GM12872 (cell line): Measurements from ENCODE around the gene FRMD3.

ENCODE experiments used
- TF ChIP-seq, protein P1 (sequence below): IDR thresholded peaks from 3 replicates; pipeline ENCODE4 v1.5.1; 2011; ENCODE audit warnings: low read depth, mild to moderate bottlenecking, low read length, moderate library complexity; ENCODE audit not compliant: insufficient read depth

The FRMD3 gene

GRCh38 chr9:83396342-83396741, 141.9 kb downstream of the FRMD3 start:
- TF ChIP-seq, protein P1, sequence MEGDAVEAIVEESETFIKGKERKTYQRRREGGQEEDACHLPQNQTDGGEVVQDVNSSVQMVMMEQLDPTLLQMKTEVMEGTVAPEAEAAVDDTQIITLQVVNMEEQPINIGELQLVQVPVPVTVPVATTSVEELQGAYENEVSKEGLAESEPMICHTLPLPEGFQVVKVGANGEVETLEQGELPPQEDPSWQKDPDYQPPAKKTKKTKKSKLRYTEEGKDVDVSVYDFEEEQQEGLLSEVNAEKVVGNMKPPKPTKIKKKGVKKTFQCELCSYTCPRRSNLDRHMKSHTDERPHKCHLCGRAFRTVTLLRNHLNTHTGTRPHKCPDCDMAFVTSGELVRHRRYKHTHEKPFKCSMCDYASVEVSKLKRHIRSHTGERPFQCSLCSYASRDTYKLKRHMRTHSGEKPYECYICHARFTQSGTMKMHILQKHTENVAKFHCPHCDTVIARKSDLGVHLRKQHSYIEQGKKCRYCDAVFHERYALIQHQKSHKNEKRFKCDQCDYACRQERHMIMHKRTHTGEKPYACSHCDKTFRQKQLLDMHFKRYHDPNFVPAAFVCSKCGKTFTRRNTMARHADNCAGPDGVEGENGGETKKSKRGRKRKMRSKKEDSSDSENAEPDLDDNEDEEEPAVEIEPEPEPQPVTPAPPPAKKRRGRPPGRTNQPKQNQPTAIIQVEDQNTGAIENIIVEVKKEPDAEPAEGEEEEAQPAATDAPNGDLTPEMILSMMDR: no peak

GRCh38 chr9:83392228-83392627, 146.0 kb downstream of the FRMD3 start:
- TF ChIP-seq, protein P1: no peak

GRCh38 chr9:83388346-83388745, 149.9 kb downstream of the FRMD3 start:
- TF ChIP-seq, protein P1: no peak

- TF ChIP-seq, protein P1: no peak
Measured at GRCh38 chr9:83387401-83388185, 150.6 kb downstream of the FRMD3 start.

DNA sequence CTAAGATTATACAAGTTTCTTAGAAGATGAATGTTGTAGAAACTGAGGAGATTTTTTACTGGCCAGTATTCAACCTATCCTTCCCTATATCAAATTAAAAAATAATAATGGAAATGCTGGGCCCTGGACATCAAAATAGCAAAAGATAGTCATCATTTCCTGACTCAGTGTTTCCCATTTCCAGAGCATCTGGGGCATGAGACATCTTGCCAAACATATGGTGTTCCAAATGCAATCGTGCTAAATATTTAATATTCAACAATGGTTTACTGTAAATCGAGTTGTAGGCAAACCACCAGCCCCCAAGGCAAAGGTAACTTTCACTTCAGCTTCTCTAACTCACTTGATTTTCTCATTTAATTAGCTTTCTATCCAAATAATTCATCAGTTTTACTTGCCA, 152.9 kb downstream of the FRMD3 start:
- TF ChIP-seq, protein P1: no peak

DNA sequence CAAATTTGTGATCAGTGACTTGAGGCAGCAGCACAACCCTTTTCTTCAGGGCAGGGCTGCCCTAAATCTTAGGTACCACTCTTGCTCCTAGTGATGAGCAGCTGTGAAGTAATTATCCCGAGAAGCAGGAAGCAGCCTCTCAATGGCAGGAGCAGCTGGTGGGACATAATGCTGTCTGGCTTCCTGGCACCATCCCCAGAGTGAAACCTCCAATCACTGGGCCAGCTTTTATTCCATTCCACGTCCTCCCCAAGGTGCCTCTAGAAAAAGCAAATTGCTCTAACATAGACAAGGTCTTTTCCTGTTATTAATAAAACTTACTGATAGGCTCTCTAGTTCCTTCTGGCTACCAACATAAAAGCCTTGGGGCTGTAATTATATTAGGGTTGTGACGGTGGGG, 154.0 kb downstream of the FRMD3 start:
- TF ChIP-seq, protein P1: no peak

DNA sequence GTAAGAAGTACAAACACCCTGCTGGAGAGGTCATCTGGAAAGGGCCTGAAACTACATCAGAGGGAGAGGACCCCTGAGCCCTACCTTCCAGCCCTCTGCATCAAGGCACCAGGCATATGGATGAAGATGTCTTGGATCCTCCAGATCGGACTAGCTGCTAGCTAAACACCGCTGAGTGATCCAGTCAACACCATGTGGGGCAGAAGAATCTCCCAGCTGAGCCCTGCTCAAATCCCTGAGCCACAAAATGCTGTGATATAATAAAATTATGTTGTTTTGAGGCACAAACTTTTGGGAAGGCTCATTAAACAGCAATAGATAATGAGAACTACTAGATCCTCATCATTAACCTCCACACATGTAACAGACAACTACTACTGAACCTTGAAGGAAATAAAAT, 155.2 kb downstream of the FRMD3 start:
- TF ChIP-seq, protein P1: no peak

DNA sequence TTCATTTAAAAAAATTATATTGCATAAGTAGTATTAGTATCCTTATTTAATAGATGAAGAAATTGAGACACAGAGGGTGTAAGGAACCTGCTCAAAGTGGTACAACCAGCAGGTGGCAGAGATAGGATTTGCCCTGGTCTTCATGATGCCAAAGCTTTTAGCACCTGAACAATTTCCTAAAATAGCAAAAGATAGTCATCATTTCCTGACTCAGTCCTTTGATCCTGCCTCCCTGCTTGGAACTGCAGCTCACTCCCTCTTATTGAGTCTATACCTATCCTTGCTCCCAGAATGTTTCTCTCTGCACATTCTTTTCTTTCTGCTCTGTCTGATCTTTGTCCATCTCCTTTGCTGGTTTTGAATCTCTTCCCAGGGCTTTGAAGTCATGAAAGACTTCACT, 155.8 kb downstream of the FRMD3 start:
- TF ChIP-seq, protein P1: no peak
